Neural progenitor cell (in vitro differentiated cells): Measurements from ENCODE around the gene INPP5F. TPM values are rescaled to one million over a fixed set of nuclear protein-coding genes. Genes with fewer than 3 reads are reported as not detected.

Experiments used
- DNase-seq: peaks from one replicate; pipeline ENCODE4 v3.0.0-alpha.2; 2016; ENCODE audit warnings: low spot score
- H2AFZ ChIP-seq: fragments of 200-600 bp; sonication (generic); replicated peaks from 2 replicates; pipeline ENCODE4 v1.6.1; 2016; ENCODE audit warnings: antibody characterized with exemption
- H3F3A ChIP-seq: fragments of 200-600 bp; sonication (generic); 2 replicates; pipeline ENCODE4 v1.6.1; 2016; ENCODE audit warnings: antibody characterized with exemption, low read depth
- H3K27ac ChIP-seq: fragments of 200-600 bp; sonication (generic); 2 replicates; pipeline ENCODE4 v1.5.1; 2016; ENCODE audit warnings: mild to moderate bottlenecking
- H3K27me3 ChIP-seq: fragments of 200-600 bp; sonication (generic); 2 replicates; pipeline ENCODE4 v1.6.1; 2016; ENCODE audit warnings: mild to moderate bottlenecking, moderate library complexity
- H3K36me3 ChIP-seq: fragments of 200-600 bp; sonication (generic); 2 replicates; pipeline ENCODE4 v1.5.1; 2016
- H3K4me1 ChIP-seq: fragments of 200-600 bp; sonication (generic); 2 replicates; pipeline ENCODE4 v1.6.1; 2016; ENCODE audit warnings: mixed run types
- H3K4me2 ChIP-seq: fragments of 200-600 bp; sonication (generic); 2 replicates; pipeline ENCODE4 v1.6.1; 2016
- H3K4me3 ChIP-seq: fragments of 200-600 bp; sonication (generic); 2 replicates; pipeline ENCODE4 v1.5.1; 2016
- H3K79me2 ChIP-seq: fragments of 200-600 bp; sonication (generic); 2 replicates; pipeline ENCODE4 v1.6.1; 2016; ENCODE audit warnings: low read depth
- H3K9ac ChIP-seq: fragments of 200-600 bp; sonication (generic); 2 replicates; pipeline ENCODE4 v1.6.1; 2016
- H3K9me3 ChIP-seq: fragments of 200-600 bp; sonication (generic); 2 replicates; pipeline ENCODE4 v1.5.1; 2016; ENCODE audit warnings: low read depth
- H4K20me1 ChIP-seq: fragments of 200-600 bp; sonication (generic); 2 replicates; pipeline ENCODE4 v1.6.1; 2016; ENCODE audit warnings: low read depth
- H3K27ac Mint-ChIP-seq: 3 replicates; pipeline ENCODE4 v1.8.0; 2021; ENCODE audit warnings: mixed read lengths
- H3K27me3 Mint-ChIP-seq: 2 replicates; pipeline ENCODE4 v1.8.0; 2022; ENCODE audit warnings: low read depth, mild to moderate bottlenecking, inconsistent platforms, moderate library complexity, mixed read lengths; ENCODE audit not compliant: insufficient read depth
- H3K36me3 Mint-ChIP-seq: 3 replicates; pipeline ENCODE4 v1.8.0; 2021; ENCODE audit warnings: mixed read lengths
- H3K4me1 Mint-ChIP-seq: 3 replicates; pipeline ENCODE4 v1.8.0; 2021; ENCODE audit warnings: mixed read lengths
- H3K4me3 Mint-ChIP-seq: 3 replicates; pipeline ENCODE4 v1.8.0; 2021; ENCODE audit warnings: mild to moderate bottlenecking, moderate library complexity, mixed read lengths
- H3K9me3 Mint-ChIP-seq: 3 replicates; pipeline ENCODE4 v1.8.0; 2020; ENCODE audit warnings: mixed read lengths
- EZH2 ChIP-seq: fragments of 200-600 bp; sonication (generic); IDR thresholded peaks from 2 replicates; pipeline ENCODE4 v1.6.1; 2017; ENCODE audit warnings: antibody characterized with exemption, mild to moderate bottlenecking, moderate library complexity
- EZH2phosphoT487 ChIP-seq: fragments of 200-600 bp; sonication (generic); IDR thresholded peaks from 2 replicates; pipeline ENCODE4 v1.6.1; 2017; ENCODE audit warnings: antibody characterized with exemption
- total RNA-seq: library from RNA; depleted of rRNA; stranded (reverse); fragments of >200 nt; gene quantifications from 2 replicates; pipeline ENCODE4 v1.2.3, GENCODE V29; 2015; ENCODE audit warnings: low replicate concordance
- TF ChIP-seq, protein P1 (sequence below): fragments of 200-600 bp; sonication (generic); IDR thresholded peaks from 2 replicates; pipeline ENCODE4 v1.5.1; 2017; ENCODE audit warnings: antibody characterized with exemption, mild to moderate bottlenecking

INPP5F gene
- total RNA-seq, 1 donor from 2014 or later = 167 TPM

DNA sequence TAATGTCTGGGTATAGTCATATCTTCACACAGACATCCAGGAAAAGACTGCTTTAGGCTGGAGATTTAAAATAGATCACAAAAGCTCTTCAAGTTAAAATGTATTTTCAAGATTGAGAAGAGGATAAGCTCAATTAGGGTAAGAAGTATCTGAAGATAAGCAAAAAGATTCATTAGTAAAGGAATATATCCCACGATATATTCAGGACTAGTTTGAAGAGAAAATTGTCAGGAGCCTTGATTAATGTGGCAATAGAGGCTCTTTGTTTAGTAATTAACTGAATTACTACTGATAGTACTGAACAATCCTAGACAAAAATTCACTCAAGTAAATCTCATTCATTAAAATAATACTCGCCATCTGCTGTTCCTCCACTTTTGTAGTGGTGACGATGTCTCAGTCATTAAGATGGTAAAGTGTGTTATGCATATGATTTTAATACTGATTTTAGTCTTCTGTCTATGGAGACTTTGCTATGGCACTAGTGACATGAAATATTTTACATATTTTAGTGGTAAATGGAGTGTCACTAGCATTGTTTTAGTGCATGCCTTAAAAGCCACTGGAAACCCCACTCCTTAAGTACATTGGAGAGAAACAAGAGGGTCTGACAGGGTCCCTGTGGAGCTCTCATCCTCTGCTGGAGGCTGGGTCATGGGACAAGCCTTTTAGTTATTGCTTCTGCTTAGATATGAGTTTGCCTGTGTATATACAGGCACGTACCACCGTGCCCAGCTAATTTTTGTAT is 32.8 kb downstream of the INPP5F start:
- Histone ChIP-seq H3K36me3 (no peaks in the 10 kb centered on the region), H3K9ac (no peak overlapping the region), H3K9me3 (no peaks in the 10 kb centered on the region), H3K4me1 (peaks cover 22% of the 10 kb centered on the region), H3K27ac (no peak overlapping the region), H3K79me2 (no peaks in the 10 kb centered on the region), H2AFZ (no peak overlapping the region), H3K27me3 (no peaks in the 10 kb centered on the region), H3K4me2 (no peak overlapping the region), H3K4me3 (no peak overlapping the region), H4K20me1 (no peaks in the 10 kb centered on the region), H3F3A (no peaks in the 10 kb centered on the region)
- DNase-seq = no peak
- Mint-ChIP-seq H3K4me3 (no peak overlapping the region), H3K27me3 (peaks cover 3% of the 10 kb centered on the region), H3K4me1 (peaks cover 23% of the 10 kb centered on the region), H3K27ac (no peak overlapping the region), H3K9me3 (no peaks in the 10 kb centered on the region), H3K36me3 (peaks cover 4% of the 10 kb centered on the region)
- no peak for TF ChIP-seq EZH2
- TF ChIP-seq, protein P1, sequence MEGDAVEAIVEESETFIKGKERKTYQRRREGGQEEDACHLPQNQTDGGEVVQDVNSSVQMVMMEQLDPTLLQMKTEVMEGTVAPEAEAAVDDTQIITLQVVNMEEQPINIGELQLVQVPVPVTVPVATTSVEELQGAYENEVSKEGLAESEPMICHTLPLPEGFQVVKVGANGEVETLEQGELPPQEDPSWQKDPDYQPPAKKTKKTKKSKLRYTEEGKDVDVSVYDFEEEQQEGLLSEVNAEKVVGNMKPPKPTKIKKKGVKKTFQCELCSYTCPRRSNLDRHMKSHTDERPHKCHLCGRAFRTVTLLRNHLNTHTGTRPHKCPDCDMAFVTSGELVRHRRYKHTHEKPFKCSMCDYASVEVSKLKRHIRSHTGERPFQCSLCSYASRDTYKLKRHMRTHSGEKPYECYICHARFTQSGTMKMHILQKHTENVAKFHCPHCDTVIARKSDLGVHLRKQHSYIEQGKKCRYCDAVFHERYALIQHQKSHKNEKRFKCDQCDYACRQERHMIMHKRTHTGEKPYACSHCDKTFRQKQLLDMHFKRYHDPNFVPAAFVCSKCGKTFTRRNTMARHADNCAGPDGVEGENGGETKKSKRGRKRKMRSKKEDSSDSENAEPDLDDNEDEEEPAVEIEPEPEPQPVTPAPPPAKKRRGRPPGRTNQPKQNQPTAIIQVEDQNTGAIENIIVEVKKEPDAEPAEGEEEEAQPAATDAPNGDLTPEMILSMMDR = no peak
- TF ChIP-seq EZH2phosphoT487 = no peak

DNA sequence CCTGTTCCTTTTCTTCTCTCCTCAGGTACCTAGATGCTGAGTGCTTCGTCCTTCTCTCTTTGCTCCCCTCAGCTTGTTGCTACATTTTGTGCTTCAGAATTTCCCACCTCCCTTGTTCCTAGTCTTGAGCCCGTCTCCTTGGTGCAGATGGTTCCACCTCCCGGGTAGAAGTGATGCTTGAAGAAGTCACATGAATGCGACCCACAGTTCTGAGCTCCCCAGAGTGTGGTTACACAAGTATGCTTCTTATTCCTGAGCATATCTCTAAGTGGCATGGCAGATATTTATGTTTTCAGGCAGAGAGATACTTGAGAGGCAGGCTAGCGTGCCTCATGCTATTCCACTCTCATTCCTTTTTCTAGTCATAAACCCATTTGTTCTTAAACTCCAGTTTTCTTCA is 34.0 kb downstream of the INPP5F start:
- no peaks in the 10 kb centered on the region for H3K27me3 ChIP-seq
- no peaks in the 10 kb centered on the region for H3K9me3 Mint-ChIP-seq

DNA sequence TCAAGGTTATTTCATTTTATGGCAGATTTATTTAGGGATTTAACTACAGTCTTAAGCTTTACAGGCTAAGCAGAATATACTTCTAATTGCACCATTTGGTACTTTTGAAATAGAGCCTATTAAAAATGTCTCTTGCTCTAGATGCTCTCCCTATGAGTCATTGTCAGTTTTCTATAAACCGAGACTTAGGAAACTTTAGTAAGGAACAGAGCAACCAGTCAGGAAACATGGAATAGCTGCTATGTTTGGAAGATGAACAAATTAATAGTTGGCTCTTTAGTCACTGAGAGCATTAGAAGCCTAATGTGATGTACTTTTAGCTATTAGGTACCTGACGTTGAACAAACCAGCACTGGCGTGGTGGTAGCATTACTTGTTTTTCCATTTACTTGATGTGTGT is 35.3 kb downstream of the INPP5F start:
- H3F3A ChIP-seq = no peaks in the 10 kb centered on the region
- no peaks in the 10 kb centered on the region for H3K9me3 ChIP-seq
- Mint-ChIP-seq H3K36me3 (peaks cover 7% of the 10 kb centered on the region), H3K27me3 (peaks cover 3% of the 10 kb centered on the region), H3K27ac (no peak overlapping the region), H3K9me3 (no peaks in the 10 kb centered on the region), H3K4me1 (peaks cover 7% of the 10 kb centered on the region), H3K4me3 (no peak overlapping the region)
- no peak for TF ChIP-seq EZH2
- no peak for TF ChIP-seq EZH2phosphoT487
- TF ChIP-seq, protein P1 = no peak
- no peaks in the 10 kb centered on the region for H3K27me3 ChIP-seq
- no peaks in the 10 kb centered on the region for H3K36me3 ChIP-seq
- H3K4me1 ChIP-seq = peaks cover 12% of the 10 kb centered on the region
- no peak overlapping the region for H3K9ac ChIP-seq
- H2AFZ ChIP-seq = no peak overlapping the region
- H4K20me1 ChIP-seq = no peaks in the 10 kb centered on the region
- H3K4me2 ChIP-seq = no peak overlapping the region
- DNase-seq = no peak
- H3K79me2 ChIP-seq = no peaks in the 10 kb centered on the region
- no peak overlapping the region for H3K4me3 ChIP-seq
- H3K27ac ChIP-seq = no peak overlapping the region

More for the DNA sequence above, 34.0 kb downstream of the INPP5F start:
- peaks cover 3% of the 10 kb centered on the region for H3K27me3 Mint-ChIP-seq
- Histone ChIP-seq H3K4me1 (peaks cover 15% of the 10 kb centered on the region), H3K79me2 (no peaks in the 10 kb centered on the region), H3K4me2 (no peak overlapping the region), H3K27ac (no peak overlapping the region), H3F3A (no peaks in the 10 kb centered on the region), H3K9me3 (no peaks in the 10 kb centered on the region), H4K20me1 (no peaks in the 10 kb centered on the region), H3K36me3 (no peaks in the 10 kb centered on the region), H3K9ac (no peak overlapping the region), H2AFZ (no peak overlapping the region), H3K4me3 (no peak overlapping the region)
- H3K27ac Mint-ChIP-seq = no peak overlapping the region
- TF ChIP-seq EZH2phosphoT487 (no peak), EZH2 (no peak)
- TF ChIP-seq, protein P1 = no peak
- peaks cover 13% of the 10 kb centered on the region for H3K4me1 Mint-ChIP-seq
- no peak for DNase-seq
- H3K4me3 Mint-ChIP-seq = no peak overlapping the region
- peaks cover 7% of the 10 kb centered on the region for H3K36me3 Mint-ChIP-seq
